Measurements from ENCODE around the gene PRR7.
"Not testable (repeated sequence)": the region's sequence is repeated elsewhere in the genome, so short reads cannot be mapped to it uniquely, and the experiment has no call there.

The PRR7 gene, protein sequence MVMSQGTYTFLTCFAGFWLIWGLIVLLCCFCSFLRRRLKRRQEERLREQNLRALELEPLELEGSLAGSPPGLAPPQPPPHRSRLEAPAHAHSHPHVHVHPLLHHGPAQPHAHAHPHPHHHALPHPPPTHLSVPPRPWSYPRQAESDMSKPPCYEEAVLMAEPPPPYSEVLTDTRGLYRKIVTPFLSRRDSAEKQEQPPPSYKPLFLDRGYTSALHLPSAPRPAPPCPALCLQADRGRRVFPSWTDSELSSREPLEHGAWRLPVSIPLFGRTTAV

DNA sequence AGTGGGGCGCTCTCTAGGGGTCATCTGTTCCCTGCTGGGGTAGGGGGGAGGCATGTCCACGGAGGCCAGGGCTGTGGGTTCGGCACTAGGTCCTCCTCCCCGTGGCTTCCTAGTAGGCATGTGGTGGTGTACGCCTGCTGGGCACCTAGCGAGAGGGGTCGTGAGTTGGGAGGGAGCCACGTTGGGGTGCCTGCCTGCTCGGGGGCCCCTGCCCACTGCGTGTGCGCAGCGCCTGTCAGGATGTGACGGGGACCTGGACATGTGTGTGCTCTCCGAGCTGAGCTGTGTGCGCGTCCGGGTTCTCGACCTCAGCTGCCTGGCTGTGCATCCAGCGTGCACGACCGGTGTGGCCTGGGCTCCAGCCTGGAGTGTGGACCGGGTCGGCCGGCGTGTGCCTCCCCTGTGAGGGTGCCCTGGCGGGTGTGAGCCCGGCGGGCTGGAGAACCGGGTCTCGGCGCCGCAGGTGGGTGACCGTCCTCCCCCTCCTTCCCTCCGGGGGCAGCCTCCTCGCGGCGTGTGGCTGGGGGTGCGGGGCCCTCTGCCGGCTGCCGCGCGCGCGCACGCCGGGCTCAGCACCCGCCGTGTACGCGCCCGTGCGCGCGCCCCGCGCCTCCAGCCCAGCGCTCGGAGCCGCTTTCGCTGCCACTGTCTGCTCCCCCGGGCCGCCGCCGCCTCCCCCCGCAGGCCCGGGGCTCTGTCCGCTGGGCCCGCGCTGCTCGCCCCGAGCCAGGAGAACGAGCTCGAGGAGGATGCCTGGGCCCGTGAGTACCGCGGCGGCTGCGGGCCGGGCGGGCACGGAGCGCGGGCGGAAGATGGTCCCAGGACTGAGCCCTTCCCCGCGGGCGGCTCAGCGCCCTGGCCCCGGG is at the start of gene PRR7:
PRR7 (plus strand) TSS at position 615 of the 866 bp plus-strand sequence. CDS start 8,254 bp downstream, outside the sequence.
- peak in 1 of 2 donors; percentile 59 for DNase-seq (ENCODE audit: low read depth in 2 of 2)

DNA sequence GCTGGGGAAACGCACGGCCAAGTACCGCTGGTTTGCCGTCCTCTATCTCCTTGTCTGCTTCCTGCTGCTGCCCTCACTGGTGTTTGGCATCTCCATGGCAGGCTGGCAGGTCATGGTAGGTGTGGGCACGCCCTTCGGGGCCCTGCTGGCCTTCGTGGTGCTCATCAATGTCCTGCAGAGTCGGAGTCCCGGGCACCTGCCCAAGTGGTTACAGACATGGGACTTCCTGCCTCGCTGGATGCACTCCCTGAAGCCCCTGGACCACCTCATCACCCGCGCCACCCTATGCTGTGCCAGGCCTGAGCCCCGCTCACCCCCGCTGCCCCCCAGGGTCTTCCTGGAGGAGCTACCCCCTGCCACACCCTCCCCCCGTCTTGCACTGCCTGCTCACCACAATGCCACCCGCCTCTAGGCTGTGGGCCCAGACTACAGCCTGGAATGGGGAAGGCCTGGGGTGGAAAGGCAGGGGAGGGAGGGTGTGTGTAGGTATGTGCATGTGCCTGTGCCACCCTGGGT is 48.7 kb upstream of the PRR7 start:
- no peak for DNase-seq (ENCODE audit: low read depth in 2 of 2)

DNA sequence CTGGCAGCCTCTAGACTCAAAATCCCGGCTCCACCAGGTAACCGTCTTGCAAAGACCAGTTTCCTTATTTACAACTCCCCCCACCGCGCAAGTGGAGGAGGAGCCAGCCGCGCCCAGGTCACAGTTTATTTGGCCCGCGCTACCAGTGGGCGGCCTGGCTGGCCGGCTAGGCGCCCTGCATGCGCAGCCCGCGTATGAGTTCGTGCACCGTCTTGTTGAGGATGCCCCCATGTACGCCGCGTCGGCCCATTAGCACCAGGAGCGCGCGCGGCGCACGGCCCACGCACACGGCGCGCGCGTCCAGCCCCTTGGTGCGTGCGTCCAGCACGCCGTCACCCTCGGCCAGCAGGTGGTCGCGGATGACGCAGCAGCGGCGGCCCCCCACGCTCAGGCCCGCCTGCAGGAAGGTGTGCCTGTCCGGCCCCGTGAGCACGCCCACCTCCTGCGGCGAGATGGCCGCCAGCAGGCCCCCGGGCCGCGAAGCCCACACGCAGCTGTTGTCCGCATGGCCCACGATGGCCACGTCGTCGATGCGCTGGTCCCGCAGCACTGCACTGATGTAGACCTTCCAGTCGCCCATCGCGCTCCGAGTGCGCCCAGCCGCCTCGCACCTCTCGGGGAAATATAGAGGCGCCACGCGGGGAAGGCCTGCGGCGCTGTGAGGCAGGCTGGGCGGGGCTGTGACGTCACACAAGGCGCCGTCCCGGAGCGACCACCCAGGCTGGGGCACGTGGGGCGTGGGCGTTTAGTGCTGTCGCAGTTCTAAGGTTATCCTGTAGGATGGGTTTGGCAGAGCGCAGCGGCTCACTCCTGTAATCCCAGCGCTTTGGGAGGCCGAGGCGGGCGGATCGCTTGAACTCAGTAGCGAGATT is 46.4 kb upstream of the PRR7 start, which contains the start of gene PFN3:
PFN3 (minus strand) TSS at position 665 of the 872 bp plus-strand sequence; CDS start at position 580, 85 bp downstream.
- DNase-seq (ENCODE audit: low read depth in 2 of 2), result no peak

DNA sequence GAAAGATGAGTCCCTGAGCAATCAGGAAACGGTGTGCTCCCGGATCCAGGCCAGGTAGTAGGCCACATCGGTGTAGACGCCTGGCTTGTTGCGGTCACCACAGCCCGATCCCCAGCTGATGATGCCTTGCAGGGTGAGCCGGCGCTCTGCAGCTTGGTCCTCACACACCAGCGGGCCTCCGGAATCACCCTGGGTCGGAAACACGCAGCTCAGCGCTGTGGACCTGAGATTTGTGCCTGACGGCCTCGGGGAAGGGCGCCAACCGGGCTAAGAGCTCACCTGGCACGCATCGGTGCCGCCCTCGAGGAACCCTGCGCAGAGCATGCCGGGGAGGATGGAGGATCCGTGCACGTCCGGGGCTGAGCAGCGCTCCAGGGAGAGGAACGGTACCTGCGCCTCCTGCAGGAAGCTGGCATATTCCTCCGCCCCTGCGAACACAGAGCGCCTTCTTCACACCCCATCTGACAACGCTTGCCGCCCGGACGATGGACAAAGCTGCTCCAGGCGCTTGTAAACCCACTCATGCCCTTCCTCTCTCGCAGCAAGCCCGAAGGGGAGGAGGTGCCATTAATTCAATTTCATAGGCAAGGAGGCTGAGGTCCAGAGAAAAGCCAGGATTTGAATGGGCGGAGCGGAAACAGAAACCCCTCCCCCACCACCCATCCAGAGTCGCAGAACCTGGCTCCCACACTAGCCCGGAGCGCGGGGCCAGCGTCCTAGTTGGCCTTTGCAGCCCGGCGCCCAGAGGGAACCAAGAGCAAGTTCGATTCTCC is 44.2 kb upstream of the PRR7 start:
- DNase-seq (ENCODE audit: low read depth in 2 of 2), result peak; percentile 27 to 51

DNA sequence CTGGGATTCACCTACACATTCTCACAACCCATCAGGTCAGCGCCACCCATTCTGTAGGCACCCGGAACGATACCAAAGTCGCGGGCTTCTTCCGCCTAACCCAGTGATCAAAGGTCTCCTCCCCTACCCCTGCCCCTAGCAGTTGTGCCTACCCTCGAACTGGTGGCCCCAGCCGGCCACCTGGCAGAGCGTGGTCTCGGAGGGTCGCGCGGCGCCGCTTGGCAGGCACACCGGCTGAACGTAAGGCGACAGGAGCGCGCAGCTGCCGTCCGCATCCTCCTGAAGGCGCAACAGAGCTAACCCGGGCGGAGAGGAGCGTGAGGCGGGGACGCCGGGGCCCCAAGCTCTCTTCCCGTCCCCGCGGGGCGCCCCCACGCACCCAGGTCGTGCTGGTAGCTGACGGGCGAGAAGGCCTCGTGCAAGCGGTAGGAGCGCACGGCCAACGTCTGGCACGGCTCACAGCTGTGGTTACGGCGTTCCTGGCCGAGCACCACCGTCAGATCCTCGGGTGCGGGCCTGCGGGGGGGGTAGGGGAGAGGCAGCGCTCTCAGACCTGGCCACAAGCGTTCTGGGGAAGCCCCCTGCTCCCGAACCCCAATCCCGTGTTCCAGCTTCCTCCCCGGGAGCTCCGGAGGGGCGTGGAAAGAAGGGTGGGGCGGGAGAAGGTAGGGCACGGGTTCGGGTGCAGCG is 43.4 kb upstream of the PRR7 start:
- no peak for DNase-seq (ENCODE audit: low read depth in 2 of 2)

DNA sequence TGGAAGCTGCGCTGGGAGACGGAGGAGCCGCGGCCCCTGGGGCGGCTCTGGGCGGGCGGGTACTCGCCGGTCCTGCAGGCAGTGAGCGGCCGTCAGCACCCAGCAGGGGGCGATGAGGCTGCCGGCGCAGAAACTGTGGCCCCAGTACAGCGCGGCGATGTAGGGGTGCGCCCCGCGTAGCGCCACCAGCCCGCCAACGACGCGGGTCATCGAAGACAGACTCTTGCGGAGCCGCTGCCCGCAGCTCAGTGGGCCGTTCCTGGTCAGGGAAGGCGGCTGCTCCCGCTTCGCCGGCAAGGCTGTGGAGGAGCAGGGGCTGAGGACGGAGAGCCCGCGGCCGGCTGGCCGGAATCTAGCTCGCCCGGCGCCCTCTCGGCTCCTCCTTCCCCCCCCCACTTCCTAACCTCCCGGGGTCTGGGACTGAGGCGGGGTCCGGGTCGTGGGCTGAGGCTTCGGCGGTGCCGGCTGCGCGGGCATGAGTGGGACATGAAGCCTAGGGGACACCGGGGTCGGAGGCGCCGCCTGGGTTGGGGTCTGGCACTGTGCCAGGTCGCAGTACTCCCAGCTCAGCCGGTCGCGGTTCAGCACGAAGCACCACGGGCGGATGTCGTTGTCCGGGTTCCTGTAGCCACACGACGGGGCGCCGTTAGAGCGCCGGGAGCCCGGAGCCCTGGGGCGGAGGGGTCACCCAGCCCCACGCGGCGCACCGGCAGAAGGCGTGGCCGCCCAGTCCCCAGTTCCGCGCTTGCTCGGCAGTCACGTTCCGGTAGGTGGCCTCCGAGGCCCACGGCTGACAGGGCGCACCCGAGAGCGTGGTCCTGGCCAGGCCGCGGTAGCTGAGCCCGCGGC is 42.6 kb upstream of the PRR7 start:
- peak; percentile 68 to 76 for DNase-seq (ENCODE audit: low read depth in 2 of 2)

DNA sequence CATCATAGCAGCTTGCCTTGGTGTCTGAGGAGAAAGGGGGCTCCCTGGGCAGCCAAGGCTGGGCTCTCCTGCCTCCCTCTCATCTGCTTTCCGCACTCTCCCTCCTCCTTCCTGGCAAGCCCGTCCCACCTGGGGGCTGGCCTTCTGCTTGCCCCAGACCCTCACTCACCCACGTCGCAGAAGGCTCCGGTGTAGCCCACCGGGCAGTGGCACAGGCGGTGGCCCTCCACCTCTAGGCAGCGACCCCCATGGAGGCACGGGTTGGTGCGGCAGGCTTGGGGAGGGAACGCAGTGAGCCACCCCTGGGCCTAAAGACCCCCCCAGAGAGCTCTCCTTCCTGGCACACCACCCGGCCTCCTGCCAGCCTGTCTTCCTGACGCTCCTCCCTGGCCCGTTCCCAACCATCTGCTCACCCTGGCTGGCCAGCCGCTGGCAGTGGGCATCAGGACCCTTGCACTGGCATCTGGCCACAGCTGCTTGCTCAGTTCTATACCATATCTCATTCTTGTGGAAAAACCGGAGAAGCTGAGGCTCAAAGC is 41.9 kb upstream of the PRR7 start:
- no peak for DNase-seq (ENCODE audit: low read depth in 2 of 2)

DNA sequence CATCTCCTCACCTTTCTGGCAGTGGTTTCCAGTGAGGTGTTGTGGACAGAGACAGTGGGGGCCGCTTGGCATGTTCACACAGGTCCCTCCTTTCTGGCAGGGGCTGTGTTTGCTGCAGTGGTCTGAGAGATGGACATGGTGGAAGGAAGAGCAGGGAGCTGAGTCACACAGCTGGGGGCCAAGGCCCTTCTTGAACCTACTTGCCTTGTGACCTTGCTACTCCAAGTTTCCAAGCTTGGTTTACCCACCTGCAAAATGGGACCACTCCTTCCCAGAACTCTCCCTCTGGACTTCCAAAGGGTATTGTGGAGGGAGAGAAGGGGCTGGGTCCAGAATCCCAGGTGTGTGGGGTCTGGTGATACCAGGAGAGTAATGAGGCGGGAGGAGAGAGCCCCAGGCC is 41.3 kb upstream of the PRR7 start:
- DNase-seq (ENCODE audit: low read depth in 2 of 2), result no peak

DNA sequence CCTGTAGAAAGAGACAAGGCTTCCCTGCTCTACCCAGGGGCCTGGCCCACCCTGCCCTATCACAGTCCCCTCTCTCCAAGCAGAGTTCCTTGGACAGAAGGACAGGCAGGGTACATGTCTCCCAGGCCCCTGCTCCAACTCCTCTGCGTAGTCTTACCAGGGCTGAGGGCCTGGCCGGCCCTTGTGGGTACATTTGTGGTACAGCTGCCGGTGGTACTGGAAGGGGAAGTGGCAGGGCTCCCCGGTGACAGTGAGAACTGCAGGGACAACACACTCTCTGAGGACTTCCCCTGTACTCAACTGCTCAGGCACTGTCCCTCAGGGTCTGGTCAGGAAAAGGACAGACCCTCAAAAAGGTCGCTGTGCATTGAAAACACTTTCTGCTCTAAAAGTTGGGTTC is 40.8 kb upstream of the PRR7 start:
- no peak for DNase-seq (ENCODE audit: low read depth in 2 of 2)

DNA sequence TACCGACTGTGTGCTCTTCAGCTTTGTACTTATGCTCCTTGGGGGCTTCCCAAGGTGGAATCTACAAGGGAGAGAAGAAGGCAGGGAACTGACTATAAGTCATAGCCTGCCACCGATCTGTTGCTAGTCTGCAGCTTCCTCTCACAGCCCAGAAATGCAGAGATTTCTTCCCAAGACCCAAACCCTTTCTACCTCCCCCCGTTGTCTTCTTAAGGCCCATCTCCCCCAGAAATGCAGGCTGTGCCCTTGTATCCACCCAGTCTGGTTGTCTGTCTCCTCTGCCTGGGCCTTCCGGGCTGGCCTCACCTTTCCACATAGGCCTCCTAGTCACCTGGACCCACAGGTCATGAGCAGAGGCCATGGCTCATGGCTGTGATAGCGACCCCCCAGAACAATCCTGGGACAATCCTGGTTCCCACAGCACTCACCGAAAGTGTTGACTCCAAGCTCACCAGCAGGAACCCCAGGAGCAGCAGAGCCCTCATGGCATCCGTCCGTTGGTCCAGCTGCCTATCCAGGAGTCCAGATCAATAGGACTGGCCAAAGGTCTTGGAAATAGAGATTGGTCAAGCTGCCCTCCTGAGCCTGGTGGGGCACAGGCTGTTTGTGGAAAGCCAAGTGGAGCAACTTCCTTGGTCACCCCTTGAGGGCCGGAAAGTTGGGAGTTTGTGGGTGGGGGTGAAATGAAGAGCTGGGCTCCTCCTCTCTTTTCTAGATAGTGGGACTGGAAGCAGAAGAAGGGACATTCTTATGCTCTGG is 37.4 kb upstream of the PRR7 start, which contains the start of gene F12:
F12 (minus strand) TSS at position 522 of the 759 bp plus-strand sequence; CDS start at position 485, 37 bp downstream.
- no peak for DNase-seq (ENCODE audit: low read depth in 2 of 2)

DNA sequence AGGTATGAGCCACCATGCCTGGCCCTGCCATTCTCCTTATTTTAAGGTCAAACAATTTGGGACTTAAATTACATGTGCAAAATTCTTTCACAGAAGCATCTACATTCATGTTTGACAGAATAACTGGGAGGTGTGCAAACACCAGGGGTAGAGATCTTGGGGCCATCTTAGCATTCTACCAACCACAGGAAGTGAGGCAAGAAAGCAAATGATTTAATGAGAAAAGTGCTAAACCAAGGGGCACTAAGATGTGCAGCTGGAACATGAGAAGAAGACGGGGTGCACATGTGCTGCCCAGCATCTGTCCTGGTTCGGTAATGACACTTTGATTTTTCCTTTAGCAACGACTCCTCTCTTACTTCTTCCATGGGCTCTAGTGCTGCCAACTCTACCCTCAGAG is 36.0 kb upstream of the PRR7 start:
- DNase-seq (ENCODE audit: low read depth in 2 of 2), result no peak

DNA sequence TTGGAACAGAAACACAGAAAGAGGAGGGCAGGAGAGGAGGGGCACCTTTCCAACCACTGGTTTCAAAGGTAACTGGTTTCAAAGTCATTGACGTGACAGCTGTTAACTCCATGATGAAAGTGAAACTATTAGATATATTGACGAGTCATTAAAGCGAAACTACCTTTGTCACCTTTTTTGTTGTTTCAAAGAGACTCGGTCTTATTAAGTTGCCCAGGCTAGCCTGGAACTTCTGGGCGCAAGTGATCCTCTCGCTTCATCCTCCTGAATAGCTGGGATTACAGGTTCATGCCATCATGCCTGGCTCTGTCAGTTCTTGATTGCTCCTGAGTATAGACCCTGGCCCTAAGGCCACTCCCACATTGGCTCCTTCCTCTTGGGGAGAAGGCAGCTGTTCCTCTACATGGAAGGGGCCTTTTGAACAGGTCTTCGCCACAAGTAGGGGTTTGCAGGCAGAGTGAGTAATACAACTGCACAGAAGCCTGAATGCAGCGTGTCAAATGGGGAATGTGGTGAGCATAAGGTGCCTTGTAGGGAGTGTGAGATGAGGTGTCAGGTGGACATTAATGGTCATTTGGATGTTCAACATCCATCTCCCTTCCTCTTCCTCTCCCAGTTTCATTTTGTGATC is 33.9 kb upstream of the PRR7 start:
- no peak for DNase-seq (ENCODE audit: low read depth in 2 of 2)

DNA sequence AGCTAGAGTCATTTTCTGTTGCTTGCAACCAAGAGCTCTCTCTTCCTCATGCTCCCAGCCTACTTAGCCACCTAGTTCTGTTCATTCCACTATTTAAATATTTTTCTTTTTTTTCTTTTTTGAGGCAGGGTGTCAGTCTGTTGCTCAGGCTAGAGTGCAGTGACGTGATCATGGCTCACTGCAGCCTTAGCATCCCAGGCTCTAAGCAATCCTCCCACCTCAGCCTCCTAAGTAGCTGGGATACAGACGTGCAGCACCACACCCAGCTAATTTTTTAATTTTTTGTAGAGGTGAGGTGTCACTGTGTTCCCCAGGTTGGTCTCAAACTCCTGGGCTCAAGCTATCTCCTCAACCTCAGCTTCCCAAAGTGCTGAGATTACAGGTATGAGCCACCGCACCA is 32.1 kb upstream of the PRR7 start:
- DNase-seq (ENCODE audit: low read depth in 2 of 2), result no peak

DNA sequence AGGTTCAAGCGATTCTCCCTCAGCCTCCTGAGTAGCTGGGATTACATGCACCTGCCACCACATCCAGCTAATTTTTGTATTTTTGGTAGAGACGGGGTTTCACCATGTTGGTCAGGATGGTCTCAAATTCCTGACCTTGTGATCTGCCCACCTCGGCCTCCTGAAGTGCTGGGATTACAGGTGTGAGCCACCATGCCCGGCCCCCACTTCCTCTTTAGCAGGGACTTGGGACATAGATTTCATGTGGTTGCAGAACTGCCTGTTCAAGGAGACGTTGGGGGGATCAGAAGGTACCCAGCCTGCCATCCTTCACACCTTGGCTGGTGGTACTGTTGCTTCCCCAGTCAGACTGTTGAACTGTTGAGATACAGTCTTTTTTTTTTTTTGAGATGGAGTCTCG is 29.5 kb upstream of the PRR7 start:
- DNase-seq (ENCODE audit: low read depth in 2 of 2), result not testable (repeated sequence)

DNA sequence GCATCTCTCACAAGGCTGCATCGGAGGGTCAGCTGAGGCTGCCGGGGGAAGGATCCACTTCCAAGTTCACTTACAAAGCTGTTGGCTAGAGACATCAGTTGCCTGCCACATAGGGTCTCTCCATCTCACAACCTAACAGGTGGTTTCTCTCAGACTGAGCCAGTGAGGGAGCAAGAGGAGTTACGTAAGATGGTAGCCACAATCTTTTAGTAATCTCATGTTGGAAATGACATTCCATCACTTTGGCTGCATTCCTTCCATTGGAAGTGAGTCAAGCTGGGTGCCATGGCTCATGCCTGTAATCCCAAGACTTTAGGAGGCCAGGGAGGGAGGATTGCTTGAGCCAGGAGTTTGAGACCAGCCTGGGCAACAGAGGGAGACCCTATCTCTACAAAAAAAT is 27.6 kb upstream of the PRR7 start:
- no peak for DNase-seq (ENCODE audit: low read depth in 2 of 2)

DNA sequence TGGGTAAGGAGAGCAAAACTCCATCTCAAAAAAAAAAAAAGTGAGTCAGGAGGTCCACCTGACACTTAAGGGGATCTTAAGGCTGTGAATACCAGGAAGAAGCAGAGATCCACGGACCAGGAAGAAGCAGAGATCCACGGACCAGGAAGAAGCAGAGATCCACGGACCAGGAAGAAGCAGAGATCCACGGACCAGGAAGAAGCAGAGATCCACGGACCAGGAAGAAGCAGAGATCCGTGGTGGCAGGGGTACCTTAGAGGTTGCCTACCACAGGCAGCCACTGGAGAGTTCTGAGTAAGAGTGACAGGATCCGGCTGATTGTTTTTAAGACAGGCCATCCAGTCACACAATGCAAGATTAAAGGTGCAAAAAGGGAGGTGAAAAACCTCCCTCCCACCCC is 26.1 kb upstream of the PRR7 start:
- DNase-seq (ENCODE audit: low read depth in 2 of 2), result not testable (repeated sequence)

DNA sequence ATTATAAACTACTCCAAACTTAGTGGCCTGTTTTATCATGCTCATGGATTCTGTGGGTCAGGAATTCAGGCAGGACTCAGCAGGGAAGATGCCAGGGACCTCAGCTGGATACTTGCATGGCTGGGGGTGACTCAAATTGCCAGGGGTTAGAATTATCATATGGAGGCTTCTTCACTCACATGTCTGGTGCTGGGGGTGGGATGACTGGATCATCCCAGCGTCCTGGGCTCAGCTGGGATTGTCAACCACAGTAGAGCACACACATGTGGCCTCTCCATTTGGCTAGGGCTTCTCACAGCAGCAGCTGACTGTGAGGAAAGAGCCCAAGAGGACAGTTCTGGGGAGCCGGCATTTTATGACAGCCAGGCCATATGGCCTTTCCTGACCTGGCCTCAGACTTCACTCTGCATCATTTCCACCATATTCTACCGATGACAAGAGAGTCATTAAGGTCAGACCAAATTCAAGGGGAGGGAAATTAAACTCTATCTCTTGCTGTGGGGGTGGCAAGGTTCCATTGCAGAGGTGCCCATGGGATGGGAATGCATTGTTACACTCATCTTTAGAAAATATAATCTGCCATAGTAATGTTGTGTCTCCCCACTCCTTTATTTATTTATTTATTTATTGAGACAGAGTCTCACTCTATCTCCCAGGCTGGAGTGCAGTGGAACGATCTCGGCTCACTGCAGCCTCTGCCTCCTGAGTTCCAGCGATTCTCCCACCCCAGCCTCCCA is 25.4 kb upstream of the PRR7 start:
- no peak for DNase-seq (ENCODE audit: low read depth in 2 of 2)
